HG02970 (cell line): ENCODE data around the gene CCNB1.
"Not testable (repeated sequence)": the region's sequence is repeated elsewhere in the genome, so short reads cannot be mapped to it uniquely, and the experiment has no call there.

Experiments used
- ATAC-seq: cut with Tn5 transposase; IDR thresholded peaks from one replicate; pipeline ENCODE4 v1.9.1; 2021; ENCODE audit warnings: mild to moderate bottlenecking, moderate library complexity, moderate number of reproducible peaks; ENCODE audit not compliant: unreplicated experiment, low FRiP score

Gene CCNB1

GRCh38 chr5:69166686-69167492, at the start of gene CCNB1:
TSS of gene CCNB1 (plus strand) at chr5:69167150. CDS start at chr5:69167263, 113 bp downstream.
- ATAC-seq = peak; percentile 99

DNA sequence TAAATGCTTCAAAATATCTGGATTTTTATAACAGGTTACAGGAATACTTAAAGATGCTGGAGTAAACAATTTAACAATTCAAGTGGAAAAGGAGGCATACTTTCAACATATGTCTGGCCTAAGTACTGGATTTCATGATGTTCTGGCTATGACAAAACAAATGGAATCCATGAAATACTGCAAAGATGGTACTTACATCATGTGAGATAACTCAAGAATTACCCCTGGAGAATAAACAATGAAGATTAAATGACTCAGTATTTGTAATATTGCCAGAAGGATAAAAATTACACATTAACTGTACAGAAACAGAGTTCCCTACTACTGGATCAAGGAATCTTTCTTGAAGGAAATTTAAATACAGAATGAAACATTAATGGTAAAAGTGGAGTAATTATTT, 37.5 kb upstream of the CCNB1 start:
- ATAC-seq = no peak

DNA sequence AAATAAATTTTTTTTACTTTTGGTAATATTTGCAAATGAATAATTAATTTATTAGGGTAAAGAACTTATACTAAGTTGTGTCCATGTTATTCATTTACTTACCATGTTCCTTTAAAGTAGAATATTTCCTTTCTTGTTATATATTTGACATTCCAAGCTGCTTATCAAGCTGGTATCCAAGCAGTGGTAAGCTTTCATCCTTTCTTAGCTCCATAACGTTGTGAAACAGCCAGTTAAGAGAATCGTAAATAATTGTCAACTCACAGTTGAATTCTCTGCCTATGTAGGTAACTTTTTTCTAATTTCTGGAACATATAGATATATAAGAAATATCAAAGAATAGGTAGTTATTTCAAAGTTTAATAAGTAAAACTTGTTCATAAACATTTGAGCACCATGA, 36.7 kb upstream of the CCNB1 start:
- ATAC-seq = no peak

DNA sequence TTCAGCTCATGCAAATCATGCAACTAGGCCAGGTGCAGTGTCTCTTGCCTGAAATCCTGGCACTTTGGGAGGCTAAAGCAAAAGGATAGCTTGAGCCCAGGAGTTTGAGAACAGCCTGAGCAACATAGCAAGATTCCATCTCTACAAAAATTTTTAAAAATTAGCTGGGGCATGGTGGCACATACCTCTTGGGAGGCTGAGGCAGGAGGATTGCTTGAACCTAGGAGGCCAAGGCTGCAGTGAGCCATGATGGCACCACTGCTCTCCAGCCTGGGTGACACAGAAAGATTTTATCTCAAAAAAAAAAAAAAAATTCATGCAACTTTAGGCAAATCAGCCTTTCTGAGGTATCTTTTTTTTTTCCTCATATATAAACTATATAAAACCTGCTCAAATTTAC, 35.6 kb upstream of the CCNB1 start:
- no peak for ATAC-seq

DNA sequence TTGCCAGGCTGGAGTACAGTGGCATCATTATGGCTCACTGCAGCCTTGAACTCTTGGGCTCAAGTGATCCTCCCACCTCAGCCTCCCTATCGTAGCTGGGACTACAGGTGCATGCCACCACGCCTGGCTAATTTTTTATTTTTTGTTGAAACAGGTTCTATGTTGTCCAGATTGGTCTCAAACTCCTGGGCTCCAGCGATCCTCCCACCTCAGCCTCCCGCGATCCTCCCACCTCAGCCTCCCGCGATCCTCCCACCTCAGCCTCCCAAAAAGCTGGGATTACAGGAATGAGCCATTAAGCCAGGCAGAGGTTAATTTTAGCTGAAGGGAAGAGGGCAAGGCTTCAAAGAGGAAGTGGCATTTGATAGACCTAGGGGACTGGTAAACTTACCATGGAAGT, 32.8 kb upstream of the CCNB1 start:
- no peak for ATAC-seq

DNA sequence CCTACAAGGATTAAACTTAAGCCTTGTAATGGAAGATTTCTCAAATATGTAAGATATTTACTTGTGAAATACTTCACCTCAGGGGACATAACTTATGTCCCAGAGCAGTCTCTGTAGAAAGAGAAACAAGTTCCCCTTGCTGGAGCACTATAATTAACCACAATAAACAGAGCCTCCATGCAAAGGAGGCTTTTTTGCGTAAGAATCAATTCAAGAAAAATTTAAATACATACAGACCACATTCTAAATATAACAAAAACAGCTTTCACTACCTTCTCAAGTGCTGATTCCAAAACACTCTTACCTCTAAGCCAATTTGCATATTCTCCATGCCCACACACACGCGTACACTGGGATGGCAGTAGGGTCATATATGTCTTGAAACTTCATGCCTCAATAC, 30.7 kb upstream of the CCNB1 start:
- no peak for ATAC-seq

DNA sequence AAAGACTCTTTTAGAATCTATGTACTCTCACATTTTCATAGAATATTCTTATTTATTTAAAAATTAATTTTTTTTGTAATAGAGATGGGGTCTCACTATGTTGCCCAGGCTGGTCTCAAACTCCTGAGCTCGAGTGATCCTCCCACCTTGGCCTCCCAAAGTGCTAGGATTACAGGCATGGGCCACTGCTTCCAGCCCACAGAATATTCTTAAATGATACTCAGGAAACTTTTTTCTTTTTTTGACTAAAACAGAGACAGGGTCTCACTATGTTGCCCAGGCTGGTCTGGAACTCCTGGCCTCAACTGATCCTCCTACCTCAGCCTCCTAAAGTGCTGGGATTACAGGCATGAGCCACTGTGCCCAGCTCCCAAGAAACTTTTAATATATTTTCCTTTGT, 29.7 kb upstream of the CCNB1 start:
- ATAC-seq = not testable (repeated sequence)

- no peak for ATAC-seq
Measured at GRCh38 chr5:69137807-69138206, 29.1 kb upstream of the CCNB1 start.

GRCh38 chr5:69138766-69139165, 28.2 kb upstream of the CCNB1 start:
- no peak for ATAC-seq

GRCh38 chr5:69140239-69140638, 26.7 kb upstream of the CCNB1 start:
- not testable (repeated sequence) for ATAC-seq

DNA sequence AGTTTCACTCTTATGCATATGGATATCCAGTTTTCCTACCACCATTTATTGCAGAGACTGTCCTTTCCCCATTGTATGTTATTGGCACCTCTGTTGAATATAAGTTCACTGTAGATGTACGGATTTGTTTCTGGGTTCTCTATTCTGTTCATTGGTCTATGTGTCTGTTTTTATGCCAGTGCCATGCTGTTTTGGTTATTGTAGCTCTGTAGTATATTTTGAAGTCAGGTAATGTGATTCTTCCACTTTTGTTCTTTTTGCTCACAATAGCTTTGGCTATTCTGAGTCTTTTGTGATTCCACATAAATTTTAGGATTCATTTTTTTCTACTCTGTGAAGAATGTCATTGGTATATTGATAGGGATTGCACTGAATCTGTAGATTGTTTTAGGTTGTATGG, 26.1 kb upstream of the CCNB1 start:
- ATAC-seq = no peak

- ATAC-seq = not testable (repeated sequence)
Measured at GRCh38 chr5:69148576-69148975, 18.4 kb upstream of the CCNB1 start.

- no peak for ATAC-seq
Measured at GRCh38 chr5:69148981-69149675, 17.8 kb upstream of the CCNB1 start.

DNA sequence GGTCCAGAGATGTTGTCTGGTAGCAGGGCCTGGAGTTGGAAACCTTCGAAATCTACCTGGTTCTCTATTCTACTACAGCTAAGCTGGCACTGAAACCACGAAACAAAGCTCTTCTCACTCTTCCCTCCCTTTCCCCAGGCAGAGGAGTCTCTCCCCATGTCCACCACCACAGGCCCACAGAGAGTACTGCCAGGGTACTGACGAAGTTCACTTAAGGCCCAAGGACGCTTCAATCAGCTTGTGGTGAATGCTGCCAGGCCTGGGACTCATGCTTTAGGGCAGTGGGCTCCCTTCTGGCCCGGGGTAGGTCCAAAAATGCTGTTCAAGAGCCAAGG, 17.3 kb upstream of the CCNB1 start:
- no peak for ATAC-seq

DNA sequence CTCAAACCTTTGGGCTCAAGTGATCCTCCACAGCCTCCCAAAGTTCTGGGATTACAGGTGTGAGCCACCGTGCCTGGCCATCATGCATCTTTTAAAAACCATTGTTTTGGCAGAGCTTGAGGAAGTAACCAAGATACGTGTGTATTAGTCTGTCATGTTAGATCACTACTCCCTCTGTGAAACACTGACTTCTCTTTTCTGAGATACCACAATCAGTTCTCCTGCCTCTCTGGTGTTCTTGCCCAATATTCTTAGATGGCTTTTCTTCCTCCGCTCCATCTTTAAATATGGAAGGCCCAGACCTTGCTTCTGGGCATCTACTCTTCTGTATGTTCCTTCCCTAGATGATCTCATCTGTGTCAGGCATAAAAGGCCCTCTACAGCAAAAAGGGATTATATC, 14.2 kb upstream of the CCNB1 start:
- ATAC-seq = no peak

DNA sequence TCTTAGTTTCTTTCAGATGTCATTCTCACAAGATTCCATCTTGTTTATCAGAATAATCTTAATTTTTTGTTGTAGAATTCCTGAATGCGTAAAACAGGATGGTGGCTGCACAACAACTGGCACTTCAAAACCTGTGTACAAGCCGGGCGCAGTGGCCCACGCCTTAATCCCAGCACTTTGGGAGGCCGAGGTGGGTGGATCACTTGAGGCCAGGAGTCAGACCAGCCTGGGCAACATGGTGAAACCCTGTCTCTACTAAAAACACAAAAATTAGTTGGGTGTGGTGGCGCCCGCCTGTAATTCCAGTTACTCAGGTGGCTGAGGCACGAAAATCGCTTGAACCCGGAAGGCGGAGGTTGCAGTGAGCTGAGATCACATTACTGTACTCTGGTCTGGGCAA, 10.5 kb upstream of the CCNB1 start:
- ATAC-seq = no peak

GRCh38 chr5:69158039-69158438, 8.9 kb upstream of the CCNB1 start:
- no peak for ATAC-seq

- ATAC-seq = no peak
Measured at GRCh38 chr5:69160651-69161050, 6.3 kb upstream of the CCNB1 start.

GRCh38 chr5:69167493-69167855, 524 bp downstream of the CCNB1 start:
- no peak for ATAC-seq

DNA sequence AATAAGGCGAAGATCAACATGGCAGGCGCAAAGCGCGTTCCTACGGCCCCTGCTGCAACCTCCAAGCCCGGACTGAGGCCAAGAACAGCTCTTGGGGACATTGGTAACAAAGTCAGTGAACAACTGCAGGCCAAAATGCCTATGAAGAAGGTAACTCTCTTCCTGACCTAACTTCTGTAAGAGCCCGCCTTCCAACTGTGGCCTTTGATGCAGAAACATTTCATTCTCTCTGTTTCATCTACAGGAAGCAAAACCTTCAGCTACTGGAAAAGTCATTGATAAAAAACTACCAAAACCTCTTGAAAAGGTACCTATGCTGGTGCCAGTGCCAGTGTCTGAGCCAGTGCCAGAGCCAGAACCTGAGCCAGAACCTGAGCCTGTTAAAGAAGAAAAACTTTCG, 979 bp downstream of the CCNB1 start:
- no peak for ATAC-seq

DNA sequence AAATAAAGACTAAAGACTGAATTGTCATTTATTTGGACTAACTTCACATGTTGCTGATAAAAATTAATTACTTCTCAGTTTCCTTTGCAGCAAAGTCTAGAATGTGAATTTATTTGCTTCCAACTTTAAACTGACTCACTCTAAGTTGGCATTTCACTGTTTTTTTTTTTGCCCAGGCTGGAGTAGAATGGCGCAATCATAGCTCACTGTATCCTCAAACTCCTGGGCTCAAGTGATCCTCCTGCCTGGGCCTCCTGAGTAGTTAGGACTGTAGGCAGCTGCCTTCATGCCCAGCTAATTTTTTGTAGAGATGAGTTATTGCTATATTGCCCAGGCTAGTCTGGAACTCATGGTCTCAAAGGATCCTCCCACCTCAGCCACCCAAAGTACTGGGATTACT, 3.5 kb downstream of the CCNB1 start:
- no peak for ATAC-seq

- ATAC-seq = no peak
Measured at GRCh38 chr5:69170969-69171368, 4.0 kb downstream of the CCNB1 start.
